Measurements from ENCODE around the gene ANKRD13B.

Gene ANKRD13B

DNA sequence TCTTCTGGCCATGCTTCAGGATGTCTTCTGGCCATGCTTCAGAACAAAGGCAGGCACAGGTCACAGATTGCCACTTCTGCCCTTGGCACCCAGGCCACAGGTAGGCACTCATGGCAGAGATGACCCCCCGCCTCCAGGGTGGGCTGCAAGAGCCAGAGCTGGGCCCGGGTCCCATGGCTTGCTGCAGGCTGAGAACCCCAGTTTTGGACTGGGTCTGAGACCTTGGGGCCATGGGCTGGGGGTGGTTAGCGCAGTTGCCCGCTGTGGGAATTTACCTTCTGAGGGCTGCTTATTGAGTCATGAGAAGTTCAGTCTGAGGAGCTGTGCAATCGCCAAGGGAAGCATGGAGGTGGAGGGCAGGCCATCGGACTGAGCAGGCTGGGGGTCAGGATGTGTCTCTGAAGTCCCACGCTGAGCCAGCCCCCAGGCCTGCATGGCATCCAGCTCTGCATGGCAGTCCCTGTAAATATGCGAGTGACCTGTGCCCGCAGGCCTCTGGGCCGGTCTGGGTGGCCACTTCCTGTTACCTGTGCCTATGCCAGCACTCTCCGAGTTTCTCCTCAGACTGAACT lies 1.7 kb downstream of the ANKRD13B start:
- FAIRE-seq (no peak), DNase-seq (ENCODE audit: low spot score) (no peak)

DNA sequence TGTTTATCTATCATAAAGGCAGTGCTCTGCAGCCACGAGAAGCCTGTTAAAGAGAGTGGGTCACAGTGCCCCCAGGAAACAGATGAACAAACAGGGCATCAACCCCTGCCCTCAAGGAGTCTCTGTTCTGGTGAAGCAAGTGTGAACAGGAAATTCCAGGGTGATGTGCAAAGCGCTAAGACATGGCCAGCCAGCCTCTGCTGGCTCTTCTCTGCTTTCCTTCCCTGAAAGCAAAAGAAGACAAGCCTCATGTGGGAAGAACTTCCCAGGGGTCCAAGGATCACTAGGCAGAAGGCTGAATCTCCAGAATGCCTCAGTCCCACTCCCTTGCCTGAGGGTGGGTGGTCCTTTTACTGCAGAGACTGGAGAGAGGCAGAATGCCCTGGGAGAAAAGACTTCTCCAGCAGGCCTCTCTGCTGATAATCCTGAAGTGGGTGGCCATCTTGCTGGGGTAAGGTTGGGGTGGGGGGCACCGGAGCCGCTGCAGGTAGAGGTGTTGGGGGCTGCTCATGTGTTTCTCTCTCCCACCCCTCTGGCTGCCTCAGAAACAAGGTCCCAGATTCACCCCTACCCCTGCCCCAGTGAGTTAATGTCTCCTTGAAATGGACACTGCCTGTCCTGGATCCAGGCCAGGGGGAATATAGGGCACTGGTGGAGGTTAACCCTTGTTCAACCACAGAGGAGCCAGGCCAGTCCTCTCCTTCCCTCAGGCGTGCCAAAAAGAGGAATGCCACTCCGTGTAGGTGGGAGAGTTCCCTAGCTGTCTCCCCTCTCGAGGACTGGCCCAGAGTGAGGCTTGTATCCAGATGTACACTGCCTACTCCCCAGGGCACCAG lies 2.4 kb downstream of the ANKRD13B start:
- DNase-seq (ENCODE audit: low spot score) (no peak), FAIRE-seq (no peak)

DNA sequence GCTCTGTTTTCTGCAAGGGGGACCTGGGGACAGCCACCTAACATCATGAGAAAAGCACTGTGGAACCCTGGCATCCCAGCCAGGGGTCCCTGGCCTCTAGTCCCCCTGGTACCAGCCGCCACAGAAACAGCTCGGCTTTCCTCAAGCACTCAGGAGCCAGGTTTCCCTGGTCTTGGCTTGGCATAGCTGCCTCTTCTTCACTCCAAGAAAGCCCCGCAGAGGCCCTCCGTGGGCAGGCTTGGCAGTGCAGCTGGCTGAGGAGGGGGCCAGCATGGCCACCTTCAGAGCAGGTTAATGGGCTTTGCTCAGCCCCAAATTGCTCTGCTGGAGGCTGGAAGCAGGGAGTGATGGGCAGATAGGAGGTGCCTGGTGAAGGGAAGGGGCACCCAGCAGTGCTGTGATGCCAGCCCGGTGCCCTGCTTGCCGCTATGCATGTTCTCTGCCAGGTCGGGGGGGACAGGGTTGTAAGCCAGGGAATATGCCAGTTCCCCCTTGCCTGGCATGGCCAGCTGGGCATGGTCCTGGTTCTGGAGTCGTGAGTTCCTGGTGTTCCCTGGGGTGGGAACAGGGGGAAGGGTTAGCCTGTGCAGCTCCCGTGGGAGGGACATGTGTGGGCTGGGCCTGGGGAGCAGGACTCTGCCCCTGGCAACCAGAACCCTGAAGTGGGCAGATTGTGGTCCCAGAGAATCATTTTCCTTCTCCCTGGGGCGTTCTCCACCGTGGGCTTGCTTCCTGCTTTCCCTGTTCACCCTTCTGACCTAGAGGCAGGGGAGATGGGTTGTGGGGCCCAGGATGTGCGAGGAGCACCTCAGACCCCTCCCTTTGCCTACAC lies 3.2 kb downstream of the ANKRD13B start:
- no peak for FAIRE-seq
- no peak for DNase-seq (ENCODE audit: low spot score)

DNA sequence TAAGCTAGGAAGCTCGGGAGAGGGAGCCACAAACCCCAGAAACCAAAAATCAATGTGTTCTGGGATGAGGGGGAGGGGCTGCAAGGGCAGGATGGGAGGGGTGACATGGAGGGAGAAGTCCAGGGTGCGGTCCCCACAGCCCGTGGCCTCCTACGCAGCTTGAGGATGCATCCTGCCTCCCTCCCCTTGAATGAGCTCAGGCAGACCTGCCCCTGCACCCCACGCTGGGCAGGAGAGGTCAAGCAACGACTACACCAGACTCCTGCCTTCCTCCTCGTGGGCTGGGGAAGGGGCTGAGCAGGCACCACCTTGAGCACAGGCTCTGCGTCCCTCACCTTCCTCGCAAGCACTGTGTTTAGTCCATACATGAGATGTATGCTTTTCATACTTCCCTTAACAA lies 3.9 kb downstream of the ANKRD13B start:
- FAIRE-seq (no peak), DNase-seq (ENCODE audit: low spot score) (no peak)

DNA sequence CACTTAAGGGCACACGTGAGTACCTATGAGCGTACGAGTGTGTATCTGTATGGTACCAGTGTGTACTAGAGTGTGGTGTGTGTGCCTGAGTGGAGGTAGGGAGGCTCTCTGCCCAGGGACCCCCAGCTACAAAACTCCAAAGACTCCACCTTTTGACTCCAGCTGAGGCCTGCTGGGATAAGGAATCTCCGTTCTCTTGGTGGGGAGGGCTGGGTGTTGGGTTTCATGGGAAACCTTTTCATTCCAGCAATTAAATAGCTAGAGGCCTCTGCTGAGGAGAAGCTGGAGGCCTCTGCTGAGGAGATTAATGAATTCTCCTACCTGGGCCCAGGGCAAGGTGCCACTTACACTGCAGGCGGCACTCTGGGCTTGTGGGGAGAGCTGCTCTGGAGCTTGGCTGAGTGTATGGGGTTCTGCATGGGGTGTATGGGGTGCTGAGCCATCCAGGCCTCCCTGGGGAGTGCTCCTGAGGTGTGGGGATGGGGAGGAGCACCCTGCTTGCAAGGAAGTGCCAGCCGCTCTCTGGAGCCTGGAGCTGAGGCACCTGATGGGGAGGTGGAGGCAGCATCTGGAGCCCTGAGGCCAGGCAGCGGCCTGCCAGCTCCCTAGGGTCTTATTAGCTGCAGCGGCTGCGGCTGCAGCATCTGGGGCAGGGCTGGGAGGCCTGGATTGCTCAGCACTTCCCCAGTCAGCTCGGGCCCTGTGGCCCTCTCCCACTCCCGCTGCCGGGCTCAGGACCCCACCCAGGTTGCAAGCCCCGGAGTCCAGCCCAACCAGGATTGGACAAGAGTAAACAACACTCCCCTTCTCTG lies 4.6 kb downstream of the ANKRD13B start:
- no peak for FAIRE-seq

DNA sequence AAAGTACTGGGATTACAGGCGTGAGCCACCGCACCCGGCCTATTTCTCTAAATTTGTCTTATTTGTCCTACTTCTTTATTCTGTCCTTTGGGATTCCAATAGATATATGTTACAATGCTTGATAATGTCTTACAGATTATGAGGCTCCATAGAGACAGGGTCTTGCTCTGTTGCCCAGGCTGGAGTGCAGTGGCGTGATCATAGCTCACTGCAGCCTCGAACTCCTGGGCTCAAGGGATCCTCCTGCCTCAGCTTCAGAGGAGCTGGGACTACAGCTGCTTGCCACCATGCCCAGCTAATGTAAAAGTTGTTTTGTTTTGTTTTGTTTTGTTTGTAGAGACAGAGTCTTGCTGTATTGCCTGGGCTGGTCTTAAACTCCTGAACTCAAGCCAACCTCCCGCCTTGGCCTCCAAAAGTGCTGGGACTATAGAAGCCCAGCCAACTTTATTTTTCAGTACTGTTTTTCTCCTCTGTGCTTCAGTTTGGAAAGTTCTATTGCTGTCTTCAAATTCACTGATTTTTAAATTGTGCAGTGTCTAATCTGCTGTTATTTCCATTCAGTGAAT lies 10.3 kb downstream of the ANKRD13B start:
- DNase-seq (ENCODE audit: low spot score) (no peak), FAIRE-seq (no peak)

More for the DNA sequence above, 4.6 kb downstream of the ANKRD13B start:
- DNase-seq (ENCODE audit: low spot score), result no peak

DNA sequence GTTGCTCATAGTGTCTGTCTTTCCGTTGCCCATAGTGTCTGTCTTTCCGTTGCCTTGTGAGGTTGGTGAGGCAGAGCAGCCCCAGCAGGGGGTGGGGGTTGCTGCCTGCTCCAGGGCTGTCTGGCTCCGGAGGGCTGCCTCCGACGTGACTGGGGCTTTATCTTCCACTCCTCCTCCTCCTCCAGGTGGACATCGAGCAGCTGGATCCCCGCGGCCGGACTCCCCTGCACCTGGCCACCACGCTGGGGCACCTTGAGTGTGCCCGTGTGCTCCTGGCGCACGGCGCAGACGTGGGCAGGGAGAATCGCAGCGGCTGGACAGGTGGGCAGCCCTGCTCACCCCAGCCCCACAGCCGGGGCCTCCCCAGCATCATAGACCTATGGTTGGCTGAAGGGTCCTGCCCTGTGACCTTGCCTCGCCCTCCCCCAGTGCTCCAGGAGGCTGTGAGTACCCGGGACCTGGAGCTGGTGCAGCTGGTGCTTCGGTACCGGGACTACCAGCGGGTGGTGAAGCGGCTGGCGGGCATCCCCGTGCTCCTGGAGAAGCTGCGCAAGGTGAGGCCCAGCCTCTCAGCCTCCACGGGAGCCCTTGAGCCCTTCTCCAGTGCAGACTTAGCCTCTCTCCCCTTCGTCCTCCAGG lies 14.7 kb downstream of the ANKRD13B start:
- DNase-seq (ENCODE audit: low spot score) (no peak), FAIRE-seq (no peak)

DNA sequence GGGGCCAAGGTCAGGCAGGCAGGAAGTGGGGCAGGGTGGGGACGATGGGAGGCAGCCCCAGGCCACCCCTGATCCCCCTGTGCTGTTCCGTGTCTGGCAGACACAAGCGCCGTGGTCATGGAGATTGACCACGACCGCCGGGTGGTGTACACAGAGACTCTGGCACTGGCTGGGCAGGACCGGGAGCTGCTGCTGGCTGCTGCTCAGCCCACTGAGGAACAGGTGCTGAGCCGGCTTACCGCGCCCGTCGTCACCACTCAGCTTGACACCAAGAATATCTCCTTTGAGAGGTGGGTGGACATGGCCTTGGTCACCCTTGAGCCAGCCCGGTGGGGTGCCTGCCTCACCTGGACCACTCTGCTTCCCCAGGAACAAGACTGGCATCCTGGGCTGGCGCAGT lies 16.1 kb downstream of the ANKRD13B start:
- no peak for FAIRE-seq
- DNase-seq (ENCODE audit: low spot score), result no peak

DNA sequence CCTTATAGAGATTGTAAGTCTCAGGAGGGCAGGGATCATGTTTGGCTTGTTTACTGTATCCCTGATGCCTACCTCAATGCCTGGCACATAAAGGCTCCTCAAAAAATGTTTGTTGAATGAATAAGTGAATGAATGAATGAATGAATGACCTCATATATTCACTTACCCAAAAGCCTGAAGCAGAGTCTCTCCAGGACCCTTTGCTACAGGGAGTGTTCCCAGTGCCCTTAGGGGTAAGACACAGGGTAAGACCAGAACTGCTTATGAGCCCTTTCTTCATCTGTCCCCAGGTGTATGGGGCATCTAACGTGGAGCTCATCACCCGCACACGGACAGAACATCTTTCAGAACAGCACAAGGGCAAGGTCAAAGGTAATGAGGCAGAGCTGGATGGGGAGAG lies 17.5 kb downstream of the ANKRD13B start:
- no peak for FAIRE-seq
- no peak for DNase-seq (ENCODE audit: low spot score)

DNA sequence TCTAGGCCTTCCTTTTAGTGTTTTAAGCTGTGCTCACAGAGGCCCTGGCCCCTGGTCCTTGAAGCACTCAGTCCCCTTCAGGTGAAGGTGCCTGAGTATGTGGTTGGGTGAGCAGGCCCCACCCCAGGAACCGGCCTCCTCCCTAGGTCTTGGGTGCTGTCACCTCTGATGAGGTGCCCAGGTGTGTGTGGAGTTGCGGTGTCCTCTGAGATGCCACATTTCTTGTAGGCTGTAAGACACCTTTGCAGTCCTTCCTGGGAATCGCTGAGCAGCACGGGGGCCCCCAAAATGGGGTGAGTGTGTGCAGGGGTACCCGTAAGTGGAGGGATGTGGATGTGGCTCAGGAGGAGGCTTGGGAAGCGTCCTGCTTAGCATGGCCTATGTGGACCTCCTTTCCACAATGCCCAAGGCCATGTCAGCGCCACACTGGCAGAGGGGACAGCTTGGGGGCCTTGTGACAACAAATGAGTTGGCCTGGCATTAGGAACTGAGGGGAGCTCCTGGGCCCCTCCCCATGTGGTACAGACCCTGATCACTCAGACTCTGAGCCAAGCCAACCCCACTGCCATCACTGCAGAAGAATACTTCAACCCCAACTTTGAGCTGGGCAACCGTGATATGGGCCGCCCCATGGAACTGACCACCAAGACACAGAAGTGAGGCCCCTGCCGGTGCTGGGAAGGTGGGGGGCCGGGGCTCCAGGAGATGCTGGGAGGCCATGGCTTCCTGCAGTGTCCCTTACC lies 18.6 kb downstream of the ANKRD13B start:
- FAIRE-seq, result no peak
- no peak for DNase-seq (ENCODE audit: low spot score)

DNA sequence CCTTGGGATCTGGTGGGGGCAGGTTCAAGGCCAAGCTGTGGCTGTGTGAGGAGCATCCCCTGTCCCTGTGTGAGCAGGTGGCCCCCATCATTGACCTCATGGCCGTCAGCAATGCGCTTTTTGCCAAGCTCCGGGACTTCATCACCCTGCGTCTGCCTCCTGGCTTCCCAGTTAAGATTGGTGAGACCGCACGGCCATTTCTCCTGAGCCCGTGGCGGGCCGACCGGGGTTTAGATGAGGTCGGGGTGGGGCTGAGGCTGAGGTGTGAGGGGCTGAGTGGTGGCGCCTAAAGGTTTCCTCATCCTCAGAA lies 19.1 kb downstream of the ANKRD13B start:
- DNase-seq (ENCODE audit: low spot score) (no peak), FAIRE-seq (no peak)

DNA sequence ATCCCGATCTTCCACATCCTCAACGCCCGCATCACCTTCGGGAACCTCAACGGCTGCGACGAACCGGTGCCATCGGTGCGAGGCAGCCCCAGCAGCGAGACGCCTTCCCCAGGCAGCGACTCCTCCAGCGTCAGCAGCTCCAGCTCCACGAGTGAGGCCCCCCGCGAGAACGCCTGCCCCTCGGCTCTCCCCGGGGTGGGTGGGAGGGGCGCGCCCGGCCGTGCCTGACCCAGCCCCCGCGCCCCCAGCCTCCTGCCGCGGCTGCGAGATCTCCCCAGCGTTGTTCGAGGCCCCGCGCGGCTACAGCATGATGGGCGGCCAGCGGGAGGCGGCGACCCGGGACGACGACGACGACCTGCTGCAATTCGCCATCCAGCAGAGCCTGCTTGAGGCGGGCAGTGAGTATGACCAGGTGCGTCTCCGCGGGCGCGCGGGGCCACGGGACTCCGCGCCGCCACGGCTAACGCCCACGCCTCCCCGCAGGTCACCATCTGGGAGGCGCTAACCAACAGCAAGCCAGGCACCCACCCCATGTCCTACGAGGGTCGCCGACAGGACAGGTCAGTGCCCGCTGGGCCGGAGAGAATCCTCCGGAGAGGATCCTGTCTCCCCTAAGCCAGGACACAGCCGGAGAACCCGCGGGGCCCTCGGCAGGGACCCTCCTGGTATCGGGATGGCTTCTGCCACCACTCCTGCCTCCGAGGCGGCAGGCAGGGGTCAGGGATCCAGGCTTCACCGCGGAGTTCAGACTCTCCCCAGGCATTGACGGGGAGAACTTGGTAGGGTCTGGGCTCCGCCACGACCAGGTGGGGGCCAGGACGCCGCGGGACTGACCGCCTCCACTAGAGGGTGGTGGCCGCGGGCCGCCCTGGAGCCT lies 19.7 kb downstream of the ANKRD13B start:
- FAIRE-seq (no peak), DNase-seq (ENCODE audit: low spot score) (no peak)

DNA sequence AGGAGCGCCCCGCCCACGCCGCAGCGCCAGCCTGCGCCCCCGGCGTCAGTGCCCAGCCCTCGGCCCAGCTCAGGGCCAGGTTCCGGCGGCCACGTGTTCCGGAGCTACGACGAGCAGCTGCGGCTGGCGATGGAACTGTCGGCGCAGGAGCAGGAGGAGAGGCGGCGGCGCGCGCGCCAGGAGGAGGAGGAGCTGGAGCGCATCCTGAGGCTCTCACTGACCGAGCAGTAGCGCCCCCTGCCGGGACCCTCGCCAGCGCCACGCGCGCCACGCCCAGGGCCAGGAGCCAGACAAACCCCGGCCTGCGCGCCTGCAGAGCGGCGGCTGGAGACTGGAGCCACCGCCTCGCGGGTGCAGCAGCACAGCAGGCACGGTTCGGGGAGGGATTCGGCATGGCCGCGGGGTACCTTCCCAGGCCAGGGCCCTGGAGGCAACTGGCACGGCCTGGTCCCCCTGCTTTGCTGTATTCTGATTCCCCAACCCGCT lies 20.5 kb downstream of the ANKRD13B start:
- no peak for DNase-seq (ENCODE audit: low spot score)
- no peak for FAIRE-seq

DNA sequence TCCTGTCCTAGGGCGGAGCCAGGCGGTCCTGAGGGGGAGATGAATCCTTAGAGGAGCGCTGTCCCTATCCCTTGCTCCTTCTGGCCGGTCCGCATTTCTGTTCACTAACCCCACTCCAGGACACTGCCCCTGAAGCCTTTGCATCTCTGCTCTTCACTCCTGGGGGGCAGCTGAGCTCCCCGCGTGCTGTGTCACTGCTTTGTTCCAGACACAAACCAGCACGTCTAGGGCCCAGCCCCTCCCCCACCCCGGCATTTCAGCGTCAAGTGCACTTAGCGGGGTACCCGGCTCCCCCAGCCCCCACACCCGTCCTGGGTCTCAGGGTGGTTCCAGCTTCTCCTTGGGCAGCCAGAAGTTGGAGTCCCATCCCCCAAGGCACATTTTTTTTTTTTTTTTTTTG lies 20.9 kb downstream of the ANKRD13B start:
- DNase-seq (ENCODE audit: low spot score) (no peak), FAIRE-seq (no peak)

DNA sequence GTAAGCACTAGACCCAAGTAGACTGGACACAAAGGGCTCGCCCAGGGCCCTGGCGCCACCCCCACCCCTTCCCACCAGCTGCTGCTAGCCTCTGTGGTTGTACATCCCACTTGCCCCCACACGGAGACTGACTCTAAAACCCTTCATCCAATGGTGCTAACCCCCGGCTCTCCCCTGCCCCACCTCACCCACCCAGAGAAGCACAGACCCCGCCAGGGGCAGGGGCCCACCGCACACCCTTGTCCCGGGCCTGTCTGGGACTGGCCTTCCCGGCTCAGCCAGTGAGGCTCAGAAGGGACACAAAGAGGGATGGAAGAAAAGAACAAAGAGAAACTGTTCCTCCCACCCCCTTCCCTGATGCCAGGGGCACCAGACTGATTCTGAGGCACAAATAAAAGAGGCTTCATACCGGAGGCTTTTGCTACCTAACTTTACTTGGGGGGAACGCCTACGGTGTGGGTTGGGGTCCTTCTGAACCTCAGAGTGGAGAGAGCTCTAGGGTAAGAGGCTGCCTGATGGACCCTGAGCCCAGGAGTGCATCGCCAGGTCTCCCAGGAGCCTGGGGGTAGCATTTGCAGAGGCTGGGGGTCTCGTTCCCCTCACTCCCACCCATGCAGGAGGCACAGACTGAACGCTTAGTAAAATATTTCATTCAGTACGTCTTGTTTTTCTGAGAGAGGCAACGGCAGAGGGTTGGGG lies 21.6 kb downstream of the ANKRD13B start:
- no peak for DNase-seq (ENCODE audit: low spot score)
- FAIRE-seq, result no peak

DNA sequence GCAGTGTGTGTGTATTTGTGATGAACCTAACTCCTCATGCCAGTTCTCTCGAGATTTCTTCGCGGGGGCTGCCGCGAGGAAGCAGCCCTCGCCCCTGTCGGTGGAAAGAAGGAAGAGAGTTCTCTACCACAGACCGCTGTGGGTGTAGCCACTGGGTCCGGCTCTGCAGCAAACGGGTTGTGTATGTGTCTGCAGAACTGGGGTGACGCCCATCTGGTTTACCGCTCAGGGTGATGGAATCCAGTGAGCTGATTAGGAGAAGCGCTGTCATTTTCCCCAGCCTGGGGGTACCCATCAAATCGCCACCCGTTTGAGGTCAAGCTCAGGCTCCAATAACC lies 22.1 kb downstream of the ANKRD13B start:
- DNase-seq (ENCODE audit: low spot score), result no peak

DNA sequence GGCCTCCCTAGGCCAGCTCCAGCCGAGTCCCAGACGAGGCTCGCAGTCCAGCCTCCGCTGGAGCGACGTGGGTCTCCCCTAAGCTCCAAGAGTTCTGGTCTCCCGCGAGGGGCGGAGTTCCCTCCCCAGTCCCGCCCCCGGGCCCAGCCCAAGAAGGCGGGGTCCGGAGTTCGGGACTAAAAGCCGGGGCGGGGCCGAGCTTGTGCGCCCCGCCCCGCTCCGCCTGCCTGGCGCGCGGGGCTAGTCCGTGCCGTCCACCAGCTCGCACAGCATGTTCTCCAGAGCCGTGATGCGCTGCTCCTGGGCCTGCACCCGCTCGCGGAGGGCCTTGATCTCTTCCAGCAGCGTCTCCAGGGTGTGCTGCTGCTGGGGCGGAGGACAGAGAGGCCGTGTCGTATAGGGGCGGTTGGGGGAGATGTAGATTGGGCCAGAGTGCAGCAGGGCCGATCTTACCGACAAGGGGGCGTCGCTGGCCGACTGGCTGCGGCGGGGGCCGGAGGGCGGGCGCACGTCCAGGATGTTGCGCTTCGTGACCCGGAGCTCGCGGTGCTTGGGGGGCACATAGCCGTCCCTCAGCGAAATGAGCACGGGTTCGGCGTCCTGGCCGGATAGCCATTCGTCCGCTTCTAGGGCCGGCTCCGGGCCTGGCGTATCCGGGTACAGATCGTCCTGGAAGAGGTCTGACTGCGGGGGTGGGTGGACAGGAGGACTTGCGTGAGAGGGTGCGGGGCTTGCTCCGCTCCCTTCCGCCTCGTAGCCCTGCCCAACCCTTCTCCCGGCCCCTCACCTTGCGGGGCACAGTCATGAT lies 22.8 kb downstream of the ANKRD13B start:
- DNase-seq (ENCODE audit: low spot score), result no peak
- FAIRE-seq, result no peak

More for the DNA sequence above, 22.1 kb downstream of the ANKRD13B start:
- no peak for FAIRE-seq

Data from RCC 7860 (cell line).